Heart left ventricle (tissue), 13 donors: ENCODE measurements around the gene TGFBR3.

Experiments
- POLR2A ChIP-seq, 2 donors: fragments of 450-650 bp; IDR thresholded peaks; one replicate each; pipeline ENCODE4 v1.6.1; 2017; ENCODE audit warnings: antibody characterized with exemption in 2 of 2, mild to moderate bottlenecking in 2 of 2, moderate library complexity in 2 of 2
- TF ChIP-seq, protein P1 (sequence below), 12 donors: fragments of 200-600 bp; sonication (generic) in 4 of 12; IDR thresholded peaks; one replicate each; pipeline versions ENCODE4 v1.5.0 to v1.8.0; 2018 to 2022; ENCODE audit warnings: antibody characterized with exemption in 12 of 12, mild to moderate bottlenecking in 5 of 12
- donor health status: ischemic (EF 13 %, LVEDD 7.1; RV severe dilation, severe dysfunction).
- donor health status: DM: no; HTN: yes; CAD: no.
- donor health status: DM: no; HTN: no; CAD: no.
- donor health status: ischemic (EF 25% LVEDD 6.9; RV normal size, moderate dysfunction).
- donor health status: ischemic (EF 25% LVEDD 5.7; RV mildly dilated, moderate dysfunction).
- donor health status: ischemic (EF 35%, LVEDD 5.7; RV mildly dilated, moderate dysfunction).
- donor health status: nonischemic (EF 11% LVEDD 7.7; RV severe dilation, severe dysfunction).
- donor health status: DM: yes; HTN: yes; CAD: no.
- donor health status: PGD.
- donor health status: ischemic (EF 29% LVEDD 5.4; RV normal size, mild dysfunction).
- donor health status: nonischemic (EF 23%, LVEDD 6.1; RV moderate dilation, normal function).

DNA sequence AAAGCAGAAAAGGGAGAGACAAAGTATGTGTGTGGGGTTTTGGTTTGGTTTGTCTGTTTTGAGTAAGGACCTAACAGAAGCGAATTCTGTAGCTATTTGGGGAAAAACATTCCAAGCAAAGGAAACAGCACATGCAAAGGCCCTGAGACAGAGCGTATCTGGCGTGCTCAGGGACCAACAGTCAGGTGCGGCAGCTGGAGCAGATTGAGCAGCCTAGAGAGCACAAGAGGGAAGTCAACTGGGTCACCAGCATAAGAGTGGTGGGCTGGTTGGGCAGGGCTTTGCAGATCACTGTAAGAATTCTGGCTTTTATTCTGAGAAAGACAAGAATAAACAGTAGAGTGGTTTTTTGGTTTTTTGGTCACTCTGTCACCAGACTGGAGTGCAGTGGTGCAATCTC lies 11.8 kb downstream of the TGFBR3 start:
- TF ChIP-seq POLR2A (IDR thresholded peaks at IDR 0.05): no peak
- TF ChIP-seq, protein P1, sequence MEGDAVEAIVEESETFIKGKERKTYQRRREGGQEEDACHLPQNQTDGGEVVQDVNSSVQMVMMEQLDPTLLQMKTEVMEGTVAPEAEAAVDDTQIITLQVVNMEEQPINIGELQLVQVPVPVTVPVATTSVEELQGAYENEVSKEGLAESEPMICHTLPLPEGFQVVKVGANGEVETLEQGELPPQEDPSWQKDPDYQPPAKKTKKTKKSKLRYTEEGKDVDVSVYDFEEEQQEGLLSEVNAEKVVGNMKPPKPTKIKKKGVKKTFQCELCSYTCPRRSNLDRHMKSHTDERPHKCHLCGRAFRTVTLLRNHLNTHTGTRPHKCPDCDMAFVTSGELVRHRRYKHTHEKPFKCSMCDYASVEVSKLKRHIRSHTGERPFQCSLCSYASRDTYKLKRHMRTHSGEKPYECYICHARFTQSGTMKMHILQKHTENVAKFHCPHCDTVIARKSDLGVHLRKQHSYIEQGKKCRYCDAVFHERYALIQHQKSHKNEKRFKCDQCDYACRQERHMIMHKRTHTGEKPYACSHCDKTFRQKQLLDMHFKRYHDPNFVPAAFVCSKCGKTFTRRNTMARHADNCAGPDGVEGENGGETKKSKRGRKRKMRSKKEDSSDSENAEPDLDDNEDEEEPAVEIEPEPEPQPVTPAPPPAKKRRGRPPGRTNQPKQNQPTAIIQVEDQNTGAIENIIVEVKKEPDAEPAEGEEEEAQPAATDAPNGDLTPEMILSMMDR (IDR thresholded peaks at IDR 0.05): no peak
